Bronchial epithelial cell (primary cell): Measurements from ENCODE around the gene AIMP2. TPM values are rescaled to one million over a fixed set of nuclear protein-coding genes. Genes with fewer than 3 reads are reported as not detected.

Source experiments
- DNase-seq: peaks from one replicate; pipeline ENCODE4 v3.0.0-alpha.2; 2010; ENCODE audit warnings: low read depth
- FAIRE-seq: peaks from 2 replicates; lab custom pipeline; 2011; peaks lifted over from hg19 to GRCh38; lab: Jason Lieb, UNC
- H3K27me3 ChIP-seq: 2 replicates; pipeline ENCODE4 v1.5.1; 2011; ENCODE audit warnings: low read length; ENCODE audit not compliant: control insufficient read depth, insufficient read depth
- H3K36me3 ChIP-seq: 2 replicates; pipeline ENCODE4 v1.5.1; 2011; ENCODE audit warnings: low read length; ENCODE audit not compliant: control insufficient read depth, insufficient read depth
- H3K4me3 ChIP-seq: 2 replicates; pipeline ENCODE4 v1.5.1; 2011; ENCODE audit warnings: mild to moderate bottlenecking, low read depth, low read length, control low read depth
- CTCF ChIP-seq: IDR thresholded peaks from 2 replicates; pipeline ENCODE4 v1.5.1; 2011; ENCODE audit warnings: mild to moderate bottlenecking, moderate library complexity, low read length, control low read depth, inconsistent platforms; ENCODE audit not compliant: insufficient read depth, severe bottlenecking
- total RNA-seq: library from RNA; depleted of rRNA; stranded (reverse); fragments of >200 nt; gene quantifications from 2 replicates; pipeline ENCODE4 v1.2.1, GENCODE V29; 2014

AIMP2 gene
- total RNA-seq, 1 donor from 2014 or later: 79.0 TPM

- H3K36me3 ChIP-seq: peaks cover 17% of the 10 kb centered on the region
Measured at GRCh38 chr7:6016653-6016966, 7.5 kb downstream of the AIMP2 start.

GRCh38 chr7:6020371-6021286 lies 11.6 kb downstream of the AIMP2 start:
- no peaks in the 10 kb centered on the region for H3K27me3 ChIP-seq
- no peak overlapping the region for H3K4me3 ChIP-seq
- TF ChIP-seq CTCF: no peak
- no peak for FAIRE-seq
- DNase-seq: no peak
- H3K36me3 ChIP-seq: peaks cover 33% of the 10 kb centered on the region

More at GRCh38 chr7:6016653-6016966, 7.5 kb downstream of the AIMP2 start:
- no peak for FAIRE-seq
- no peak for TF ChIP-seq CTCF
- DNase-seq: no peak
- Histone ChIP-seq H3K4me3 (no peak overlapping the region), H3K27me3 (no peaks in the 10 kb centered on the region)

GRCh38 chr7:6022707-6023106 lies 13.6 kb downstream of the AIMP2 start:
- no peak overlapping the region for H3K4me3 ChIP-seq
- no peak for FAIRE-seq
- no peaks in the 10 kb centered on the region for H3K27me3 ChIP-seq
- no peak for TF ChIP-seq CTCF
- no peak for DNase-seq
- peaks cover 30% of the 10 kb centered on the region for H3K36me3 ChIP-seq

- FAIRE-seq (no peak), DNase-seq (no peak)
- peaks cover 28% of the 10 kb centered on the region for H3K36me3 ChIP-seq
Measured at GRCh38 chr7:6023974-6024435, 14.9 kb downstream of the AIMP2 start.

GRCh38 chr7:6026011-6026819 lies 17.1 kb downstream of the AIMP2 start:
- no peaks in the 10 kb centered on the region for H3K27me3 ChIP-seq
- no peak for FAIRE-seq
- peak; percentile 12 for DNase-seq
- H3K4me3 ChIP-seq: no peak overlapping the region
- peaks cover 28% of the 10 kb centered on the region for H3K36me3 ChIP-seq
- TF ChIP-seq CTCF: peak; percentile 31

More at GRCh38 chr7:6023974-6024435, 14.9 kb downstream of the AIMP2 start:
- Histone ChIP-seq H3K27me3 (no peaks in the 10 kb centered on the region), H3K4me3 (no peak overlapping the region)
- no peak for TF ChIP-seq CTCF
